ENCODE measurements around the gene DGUOK. TPM values are rescaled to one million over a fixed set of nuclear protein-coding genes. Genes with fewer than 3 reads are reported as not detected.
A peak's percentile ranks its signal among the peaks of the same experiment; 100 is the strongest.

The DGUOK gene
- total RNA-seq, 1 donor = 46.0 TPM

DNA sequence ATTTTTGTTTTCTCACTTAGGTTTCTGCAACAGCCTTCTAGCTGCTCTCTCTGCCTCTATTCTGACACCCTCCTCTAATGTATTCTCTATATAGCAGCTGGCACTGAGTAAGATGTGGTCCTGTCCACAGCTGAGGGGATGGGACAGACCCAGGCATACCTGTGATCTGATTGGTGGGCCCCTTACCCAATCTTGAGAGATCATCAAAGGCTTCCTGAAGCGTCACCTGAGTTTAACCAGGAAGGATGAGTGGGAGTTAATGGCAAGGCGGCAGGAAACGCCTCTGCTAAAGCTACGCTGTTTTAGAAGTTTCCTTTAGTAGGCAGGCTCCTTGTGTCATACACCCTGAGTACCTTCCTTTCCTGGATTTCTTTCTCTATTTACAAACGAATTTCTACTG, 52.3 kb downstream of the DGUOK start:
- no peak overlapping the region for H3K27ac ChIP-seq (ENCODE audit: low read depth, low read length)
- H3K4me3 ChIP-seq (ENCODE audit: insufficient read depth, low read length) = no peak overlapping the region
- H3K4me2 ChIP-seq (ENCODE audit: insufficient read depth, low read length) = no peak overlapping the region

DNA sequence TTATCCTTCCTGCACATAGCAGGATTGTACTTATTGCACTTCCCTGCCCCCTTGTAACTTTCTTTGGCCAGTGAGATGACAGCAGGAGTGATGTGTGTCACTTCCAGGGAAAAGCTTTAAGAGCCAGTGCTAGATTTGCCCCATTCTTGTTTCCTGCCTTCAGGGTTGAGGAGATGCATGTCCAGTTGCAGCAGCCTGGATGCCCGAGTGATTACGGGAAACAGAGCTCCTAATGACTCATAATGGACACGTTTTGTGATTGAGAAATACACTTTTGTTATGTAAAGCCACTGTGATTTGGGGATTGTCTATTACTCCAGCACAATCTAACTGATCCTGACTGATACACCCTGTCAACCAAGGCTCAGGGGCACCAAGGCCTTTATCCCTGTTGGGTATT, 53.0 kb downstream of the DGUOK start:
- peaks cover 21% of the 10 kb centered on the region for H3K4me1 ChIP-seq (ENCODE audit: insufficient read depth, low read length)
- no peak overlapping the region for H2AFZ ChIP-seq (ENCODE audit: low read length)
- no peaks in the 10 kb centered on the region for H3K9me3 ChIP-seq (ENCODE audit: low read depth, low read length)
- DNase-seq (ENCODE audit: insufficient read length, low spot score, missing footprints) = peak; percentile 96
- H3K27me3 ChIP-seq (ENCODE audit: insufficient read depth, low read length) = peaks cover 21% of the 10 kb centered on the region
- H3K27ac ChIP-seq (ENCODE audit: low read depth, low read length) = no peak overlapping the region
- no peak overlapping the region for H3K4me3 ChIP-seq (ENCODE audit: insufficient read depth, low read length)
- no peaks in the 10 kb centered on the region for H3K79me2 ChIP-seq (ENCODE audit: insufficient read depth, low read length)
- TF ChIP-seq, protein P1, sequence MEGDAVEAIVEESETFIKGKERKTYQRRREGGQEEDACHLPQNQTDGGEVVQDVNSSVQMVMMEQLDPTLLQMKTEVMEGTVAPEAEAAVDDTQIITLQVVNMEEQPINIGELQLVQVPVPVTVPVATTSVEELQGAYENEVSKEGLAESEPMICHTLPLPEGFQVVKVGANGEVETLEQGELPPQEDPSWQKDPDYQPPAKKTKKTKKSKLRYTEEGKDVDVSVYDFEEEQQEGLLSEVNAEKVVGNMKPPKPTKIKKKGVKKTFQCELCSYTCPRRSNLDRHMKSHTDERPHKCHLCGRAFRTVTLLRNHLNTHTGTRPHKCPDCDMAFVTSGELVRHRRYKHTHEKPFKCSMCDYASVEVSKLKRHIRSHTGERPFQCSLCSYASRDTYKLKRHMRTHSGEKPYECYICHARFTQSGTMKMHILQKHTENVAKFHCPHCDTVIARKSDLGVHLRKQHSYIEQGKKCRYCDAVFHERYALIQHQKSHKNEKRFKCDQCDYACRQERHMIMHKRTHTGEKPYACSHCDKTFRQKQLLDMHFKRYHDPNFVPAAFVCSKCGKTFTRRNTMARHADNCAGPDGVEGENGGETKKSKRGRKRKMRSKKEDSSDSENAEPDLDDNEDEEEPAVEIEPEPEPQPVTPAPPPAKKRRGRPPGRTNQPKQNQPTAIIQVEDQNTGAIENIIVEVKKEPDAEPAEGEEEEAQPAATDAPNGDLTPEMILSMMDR (IDR thresholded peaks at IDR 0.05; ENCODE audit: extremely low read depth, low read depth, low read length) = no peak
- peak overlapping the region; percentile 40 for H3K4me2 ChIP-seq (ENCODE audit: insufficient read depth, low read length)
- no peaks in the 10 kb centered on the region for H4K20me1 ChIP-seq (ENCODE audit: insufficient read depth, low read length)
- H3K36me3 ChIP-seq (ENCODE audit: insufficient read depth, low read length) = no peaks in the 10 kb centered on the region

More for the DNA sequence above, 52.3 kb downstream of the DGUOK start:
- Histone ChIP-seq H4K20me1 (ENCODE audit: insufficient read depth, low read length) (no peaks in the 10 kb centered on the region), H3K9me3 (ENCODE audit: low read depth, low read length) (no peaks in the 10 kb centered on the region), H3K4me1 (ENCODE audit: insufficient read depth, low read length) (peaks cover 21% of the 10 kb centered on the region), H3K36me3 (ENCODE audit: insufficient read depth, low read length) (no peaks in the 10 kb centered on the region), H2AFZ (ENCODE audit: low read length) (no peak overlapping the region), H3K79me2 (ENCODE audit: insufficient read depth, low read length) (no peaks in the 10 kb centered on the region), H3K27me3 (ENCODE audit: insufficient read depth, low read length) (peaks cover 20% of the 10 kb centered on the region)
- DNase-seq (ENCODE audit: insufficient read length, low spot score, missing footprints) = no peak
- TF ChIP-seq, protein P1 (IDR thresholded peaks at IDR 0.05; ENCODE audit: extremely low read depth, low read depth, low read length) = no peak

DNA sequence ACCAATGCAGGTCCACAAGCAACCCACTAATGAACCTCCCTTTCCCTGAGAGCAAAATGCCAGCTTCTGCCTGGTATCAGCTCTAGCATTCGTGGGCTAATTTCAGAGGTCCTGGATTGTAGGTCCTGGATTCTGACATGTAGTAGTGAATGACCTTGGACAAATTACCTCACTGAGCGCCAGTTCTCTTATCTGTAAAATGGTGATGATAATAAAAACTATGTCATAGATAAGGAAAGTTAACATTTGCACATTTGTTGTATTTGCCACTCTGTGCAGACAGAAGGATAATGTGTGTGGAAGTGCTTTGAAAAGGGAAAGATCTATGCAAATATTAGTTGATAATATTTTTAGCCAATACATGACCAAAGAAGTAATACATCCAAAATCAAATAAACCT, 53.9 kb downstream of the DGUOK start:
- H3K4me1 ChIP-seq (ENCODE audit: insufficient read depth, low read length) = peaks cover 22% of the 10 kb centered on the region
- H3K4me2 ChIP-seq (ENCODE audit: insufficient read depth, low read length) = no peak overlapping the region
- H4K20me1 ChIP-seq (ENCODE audit: insufficient read depth, low read length) = no peaks in the 10 kb centered on the region
- H3K27me3 ChIP-seq (ENCODE audit: insufficient read depth, low read length) = peaks cover 21% of the 10 kb centered on the region
- H3K79me2 ChIP-seq (ENCODE audit: insufficient read depth, low read length) = no peaks in the 10 kb centered on the region
- H3K9me3 ChIP-seq (ENCODE audit: low read depth, low read length) = no peaks in the 10 kb centered on the region
- TF ChIP-seq, protein P1 (IDR thresholded peaks at IDR 0.05; ENCODE audit: extremely low read depth, low read depth, low read length) = no peak
- no peak overlapping the region for H3K4me3 ChIP-seq (ENCODE audit: insufficient read depth, low read length)
- H3K36me3 ChIP-seq (ENCODE audit: insufficient read depth, low read length) = no peaks in the 10 kb centered on the region
- no peak for DNase-seq (ENCODE audit: insufficient read length, low spot score, missing footprints)
- no peak overlapping the region for H2AFZ ChIP-seq (ENCODE audit: low read length)
- H3K27ac ChIP-seq (ENCODE audit: low read depth, low read length) = no peak overlapping the region

DNA sequence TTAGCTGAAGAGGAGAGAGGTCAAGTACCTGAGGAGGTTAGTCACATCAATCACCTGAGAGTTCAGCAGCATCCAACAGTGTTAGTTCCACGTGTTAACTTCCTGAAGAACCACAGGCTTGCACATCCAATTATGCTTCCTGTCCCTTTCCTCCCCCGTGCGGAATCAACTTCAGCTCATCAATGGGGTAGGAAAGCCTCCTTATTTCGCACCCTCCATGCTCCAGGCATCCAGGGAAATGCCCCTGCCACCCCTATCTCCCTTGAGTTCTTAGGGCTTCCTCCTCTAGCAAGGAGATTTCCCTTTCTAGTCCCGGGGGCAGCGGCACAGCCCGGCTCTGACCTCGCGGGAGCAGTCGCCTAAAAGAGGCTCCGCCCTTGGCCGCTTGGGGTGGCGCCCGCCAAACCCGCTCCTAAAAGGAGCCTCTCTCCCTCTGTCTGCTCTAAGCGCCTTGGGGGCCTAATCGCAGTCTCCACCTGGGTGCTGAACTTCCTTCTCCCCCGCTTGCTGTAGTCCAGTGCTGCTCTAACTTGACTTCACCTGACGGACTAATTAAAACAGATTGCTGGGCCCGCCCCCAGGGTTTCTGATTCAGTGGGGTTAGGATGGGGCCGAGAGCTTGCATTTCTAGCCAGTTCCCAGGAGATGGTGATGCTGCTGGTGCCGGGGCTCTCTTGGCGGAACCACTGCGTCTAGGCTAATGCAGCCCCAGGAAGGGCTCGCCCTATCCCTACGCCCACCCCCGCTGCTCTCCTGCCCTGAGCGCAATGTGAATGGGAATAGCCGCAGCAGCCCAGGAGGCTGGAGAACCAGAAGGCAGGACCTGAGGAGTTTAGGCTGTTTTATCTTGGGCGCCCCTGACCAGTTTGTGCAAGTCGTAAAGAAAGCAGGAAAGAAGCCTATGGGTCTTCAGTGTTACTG, 54.7 kb downstream of the DGUOK start:
- no peaks in the 10 kb centered on the region for H3K79me2 ChIP-seq (ENCODE audit: insufficient read depth, low read length)
- H3K36me3 ChIP-seq (ENCODE audit: insufficient read depth, low read length) = no peaks in the 10 kb centered on the region
- TF ChIP-seq, protein P1 (IDR thresholded peaks at IDR 0.05; ENCODE audit: extremely low read depth, low read depth, low read length) = no peak
- no peaks in the 10 kb centered on the region for H3K9me3 ChIP-seq (ENCODE audit: low read depth, low read length)
- peak overlapping the region; percentile 77 for H3K4me2 ChIP-seq (ENCODE audit: insufficient read depth, low read length)
- no peak overlapping the region for H3K27ac ChIP-seq (ENCODE audit: low read depth, low read length)
- H3K27me3 ChIP-seq (ENCODE audit: insufficient read depth, low read length) = peaks cover 21% of the 10 kb centered on the region
- peak overlapping the region; percentile 61 for H3K4me3 ChIP-seq (ENCODE audit: insufficient read depth, low read length)
- peaks cover 26% of the 10 kb centered on the region for H3K4me1 ChIP-seq (ENCODE audit: insufficient read depth, low read length)
- H2AFZ ChIP-seq (ENCODE audit: low read length) = peak overlapping the region; percentile 74
- H4K20me1 ChIP-seq (ENCODE audit: insufficient read depth, low read length) = no peaks in the 10 kb centered on the region
- DNase-seq (ENCODE audit: insufficient read length, low spot score, missing footprints) = peak; percentile 93
